HepG2 (cell line): Measurements from ENCODE around the gene SEPTIN10. TPM values are rescaled to one million over a fixed set of nuclear protein-coding genes. Genes with fewer than 3 reads are reported as not detected.

ENCODE experiments used
- BCL3 ChIP-seq: sonication (generic); formaldehyde crosslinking; IDR thresholded peaks from 2 replicates; pipeline ENCODE4 v1.5.1; 2020; ENCODE audit warnings: mild to moderate bottlenecking, missing genetic modification reagents, moderate library complexity
- CTCF ChIP-seq: sonication (generic); formaldehyde crosslinking; IDR thresholded peaks from 2 replicates; pipeline ENCODE4 v1.5.0; 2020; ENCODE audit warnings: mild to moderate bottlenecking, missing genetic modification reagents, moderate library complexity
- DMAP1 ChIP-seq: IDR thresholded peaks from 2 replicates; pipeline ENCODE4 v1.6.1; 2016
- FOXJ3 ChIP-seq: sonication (generic); formaldehyde crosslinking; IDR thresholded peaks from 2 replicates; pipeline ENCODE4 v1.4.0; 2020; ENCODE audit warnings: missing genetic modification reagents, mild to moderate bottlenecking, borderline replicate concordance
- HDAC1 ChIP-seq: sonication (generic); formaldehyde crosslinking; IDR thresholded peaks from 2 replicates; pipeline ENCODE4 v1.5.1; 2020; ENCODE audit warnings: mild to moderate bottlenecking, missing genetic modification reagents
- HHEX ChIP-seq: IDR thresholded peaks from 2 replicates; pipeline ENCODE4 v1.6.1; 2016; ENCODE audit warnings: control low read depth
- HNRNPH1 ChIP-seq: fragments of 200-400 bp; formaldehyde crosslinking; optimal IDR thresholded peaks from 2 replicates; pipeline ENCODE3; 2017; ENCODE audit warnings: mild to moderate bottlenecking, low read depth, low read length
- JUNB ChIP-seq: sonication (generic); formaldehyde crosslinking; IDR thresholded peaks from 2 replicates; pipeline ENCODE4 v1.8.0; 2022; ENCODE audit warnings: missing genetic modification reagents, mild to moderate bottlenecking, borderline replicate concordance
- KDM1A ChIP-seq: IDR thresholded peaks from 2 replicates; pipeline ENCODE4 v1.6.1; 2016; ENCODE audit warnings: missing compliant biosample characterization
- KLF11 ChIP-seq: IDR thresholded peaks from 2 replicates; pipeline ENCODE4 v1.6.1; 2016; ENCODE audit warnings: missing compliant biosample characterization
- MED1 ChIP-seq: sonication (generic); formaldehyde crosslinking; IDR thresholded peaks from 2 replicates; pipeline ENCODE4 v1.4.0; 2020; ENCODE audit warnings: missing genetic modification reagents
- MTERF4 ChIP-seq: sonication (generic); formaldehyde crosslinking; IDR thresholded peaks from 2 replicates; pipeline ENCODE4 v1.8.0; 2023; ENCODE audit warnings: mild to moderate bottlenecking, missing genetic modification reagents
- NCOR1 ChIP-seq: fragments of 200-600 bp; sonication (generic); IDR thresholded peaks from 2 replicates; pipeline ENCODE4 v1.7.0; 2017; ENCODE audit warnings: antibody characterized with exemption, low read length, borderline replicate concordance
- NRL ChIP-seq: sonication (generic); formaldehyde crosslinking; IDR thresholded peaks from 2 replicates; pipeline ENCODE4 v1.5.0; 2020; ENCODE audit warnings: missing genetic modification reagents, mild to moderate bottlenecking, moderate library complexity, borderline replicate concordance
- TEF ChIP-seq: sonication (generic); formaldehyde crosslinking; IDR thresholded peaks from 2 replicates; pipeline ENCODE4 v1.5.0; 2020; ENCODE audit warnings: missing genetic modification reagents
- U2AF1 ChIP-seq: fragments of 200-400 bp; formaldehyde crosslinking; optimal IDR thresholded peaks from 2 replicates; pipeline ENCODE3; 2017; ENCODE audit warnings: mild to moderate bottlenecking, low read depth, low read length
- WIZ ChIP-seq: sonication (generic); formaldehyde crosslinking; IDR thresholded peaks from 2 replicates; pipeline ENCODE4 v1.5.1; 2020; ENCODE audit warnings: mild to moderate bottlenecking, missing genetic modification reagents
- YEATS4 ChIP-seq: sonication (generic); formaldehyde crosslinking; IDR thresholded peaks from 2 replicates; pipeline ENCODE4 v1.4.0; 2020; ENCODE audit warnings: missing genetic modification reagents, borderline replicate concordance
- ZBTB1 ChIP-seq: sonication (generic); formaldehyde crosslinking; IDR thresholded peaks from 2 replicates; pipeline ENCODE4 v1.4.0; 2020; ENCODE audit warnings: missing genetic modification reagents, borderline replicate concordance
- ZBTB7B ChIP-seq: sonication (generic); formaldehyde crosslinking; IDR thresholded peaks from 2 replicates; pipeline ENCODE4 v1.4.0; 2020; ENCODE audit warnings: missing genetic modification reagents
- ZFP41 ChIP-seq: sonication (generic); formaldehyde crosslinking; IDR thresholded peaks from 2 replicates; pipeline ENCODE4 v1.4.0; 2020; ENCODE audit warnings: mild to moderate bottlenecking, missing genetic modification reagents, borderline replicate concordance
- ZNF281 ChIP-seq: sonication (generic); formaldehyde crosslinking; IDR thresholded peaks from 2 replicates; pipeline ENCODE4 v1.4.0; 2020; ENCODE audit warnings: missing genetic modification reagents, borderline replicate concordance
- polyA plus RNA-seq, 8 experiments: library from polyadenylated mRNA; depleted of rRNA in 3 of 8; stranded (reverse) in 7 of 8; unstranded in 1 of 8; fragments of >200 nt; fragmentation: Illumina TruSeq in 4 of 8; extraction: Trizol in 4 of 8; gene quantifications; 2 replicates each; pipeline versions ENCODE4 v1.2.1 to v1.2.3, GENCODE V29; 2011 to 2016; ENCODE audit warnings: low read depth in 4 of 8, missing spikeins in 1 of 8, mixed read lengths in 1 of 8; ENCODE audit not compliant: insufficient read depth in 1 of 8
- total RNA-seq, 5 experiments: library from RNA; depleted of rRNA; stranded (reverse); fragments of >200 nt; fragmentation: Illumina TruSeq; extraction: Trizol; gene quantifications; 2 replicates each; pipeline ENCODE4 v1.2.3, GENCODE V29; 2016; ENCODE audit warnings: low read depth in 1 of 5

The SEPTIN10 gene
- total and polyA plus RNA-seq, 2 of the 13 experiments (the other 11 are each of a cell fraction or from before 2014, with no cell fraction given): 45.8 to 67.5 TPM

- peak; percentile 79 for TF ChIP-seq CTCF
- TF ChIP-seq WIZ: peak; percentile 74; the same call in 1 of the 2 replicates
- TF ChIP-seq ZNF281 (CRISPR knock-in tag): no peak
- no peak for TF ChIP-seq U2AF1
- no peak for TF ChIP-seq HNRNPH1
- peak; percentile 84 for TF ChIP-seq MED1
- no peak for TF ChIP-seq ZBTB1 (CRISPR knock-in tag)
- TF ChIP-seq BCL3: no peak
- no peak for TF ChIP-seq HHEX
- no peak for TF ChIP-seq JUNB (CRISPR knock-in tag)
- no peak; the same call in 1 of the 2 replicates for TF ChIP-seq YEATS4 (CRISPR knock-in tag)
- TF ChIP-seq TEF: no peak
- peak; percentile 84; the same call in 1 of the 2 replicates for TF ChIP-seq DMAP1
- TF ChIP-seq NRL (CRISPR knock-in tag): no peak
- peak; percentile 55; the same call in 1 of the 2 replicates for TF ChIP-seq KDM1A (CRISPR knock-in tag)
- no peak for TF ChIP-seq KLF11 (CRISPR knock-in tag)
- peak; percentile 57; the same call in 1 of the 2 replicates for TF ChIP-seq NCOR1
- TF ChIP-seq ZFP41 (CRISPR knock-in tag): no peak
- no peak for TF ChIP-seq FOXJ3
- TF ChIP-seq ZBTB7B (CRISPR knock-in tag): no peak
- TF ChIP-seq HDAC1: peak; percentile 64; the same call in 1 of the 2 replicates
- no peak for TF ChIP-seq MTERF4 (CRISPR knock-in tag)
Observed at GRCh38 chr2:109630441-109631430, 17.0 kb upstream of the SEPTIN10 start (continued).
